HG03439 (cell line): ENCODE data around the gene MAG.

ENCODE experiments used
- ATAC-seq: cut with Tn5 transposase; IDR thresholded peaks from one replicate; pipeline ENCODE4 v1.9.1; 2021; ENCODE audit warnings: mild to moderate bottlenecking, moderate library complexity; ENCODE audit not compliant: unreplicated experiment

Gene MAG

GRCh38 chr19:35264268-35265125 is 27.5 kb upstream of the MAG start:
- no peak for ATAC-seq

- ATAC-seq, result no peak
Observed at GRCh38 chr19:35265126-35265899, 26.6 kb upstream of the MAG start.

DNA sequence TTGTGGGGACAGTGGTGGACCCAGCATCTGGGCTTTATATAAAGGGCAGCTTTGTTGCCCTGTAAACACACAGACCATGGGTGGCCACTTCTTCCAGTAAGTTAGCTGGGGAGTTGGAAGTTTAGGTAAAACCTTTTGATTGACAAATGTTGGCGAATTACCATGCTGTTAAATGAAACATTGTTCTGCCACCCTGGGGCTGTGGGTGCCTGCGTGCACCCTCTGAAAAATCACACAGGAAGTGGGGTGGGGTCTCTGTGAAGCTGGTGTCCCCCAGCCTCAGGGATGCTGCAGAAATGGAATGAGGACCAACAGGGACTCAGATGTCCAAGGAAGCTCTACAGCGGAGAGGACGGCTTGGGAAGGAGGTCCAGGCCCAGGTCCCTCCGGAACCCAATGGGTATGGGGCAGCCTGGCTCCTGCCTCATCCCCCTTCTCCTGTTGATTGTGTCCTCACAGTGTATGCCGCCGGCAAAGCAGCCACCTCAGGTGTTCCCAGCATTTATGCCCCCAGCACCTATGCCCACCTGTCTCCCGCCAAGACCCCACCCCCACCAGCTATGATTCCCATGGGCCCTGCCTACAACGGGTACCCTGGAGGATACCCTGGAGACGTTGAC is 26.0 kb upstream of the MAG start:
- no peak for ATAC-seq

DNA sequence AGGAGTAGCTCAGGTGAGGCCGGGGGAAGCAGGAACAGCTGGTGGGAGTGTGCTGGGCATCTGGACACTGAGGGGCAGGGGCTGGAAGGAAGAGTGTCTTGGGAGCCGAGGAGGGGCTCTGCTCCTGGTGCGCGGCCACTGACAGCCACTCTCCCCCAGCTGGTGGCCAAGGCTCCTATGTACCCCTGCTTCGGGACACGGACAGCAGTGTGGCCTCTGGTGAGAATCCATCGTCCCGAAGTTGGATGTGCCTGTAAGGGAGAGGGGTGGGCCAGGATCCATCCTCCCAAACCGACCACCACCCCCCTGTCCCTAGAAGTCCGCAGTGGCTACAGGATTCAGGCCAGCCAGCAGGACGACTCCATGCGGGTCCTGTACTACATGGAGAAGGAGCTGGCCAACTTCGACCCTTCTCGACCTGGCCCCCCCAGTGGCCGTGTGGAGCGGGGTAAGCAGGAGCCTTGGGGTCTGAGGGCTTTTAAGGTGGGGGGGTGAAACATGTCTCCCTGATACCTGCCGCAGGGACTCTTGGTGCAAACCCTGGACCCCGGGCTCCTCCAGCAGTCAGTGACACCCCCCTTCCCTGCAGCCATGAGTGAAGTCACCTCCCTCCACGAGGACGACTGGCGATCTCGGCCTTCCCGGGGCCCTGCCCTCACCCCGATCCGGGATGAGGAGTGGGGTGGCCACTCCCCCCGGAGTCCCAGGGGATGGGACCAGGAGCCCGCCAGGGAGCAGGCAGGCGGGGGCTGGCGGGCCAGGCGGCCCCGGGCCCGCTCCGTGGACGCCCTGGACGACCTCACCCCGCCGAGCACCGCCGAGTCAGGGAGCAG is 25.2 kb upstream of the MAG start:
- ATAC-seq, result no peak

- ATAC-seq, result no peak
Observed at GRCh38 chr19:35267353-35267817, 24.6 kb upstream of the MAG start.

DNA sequence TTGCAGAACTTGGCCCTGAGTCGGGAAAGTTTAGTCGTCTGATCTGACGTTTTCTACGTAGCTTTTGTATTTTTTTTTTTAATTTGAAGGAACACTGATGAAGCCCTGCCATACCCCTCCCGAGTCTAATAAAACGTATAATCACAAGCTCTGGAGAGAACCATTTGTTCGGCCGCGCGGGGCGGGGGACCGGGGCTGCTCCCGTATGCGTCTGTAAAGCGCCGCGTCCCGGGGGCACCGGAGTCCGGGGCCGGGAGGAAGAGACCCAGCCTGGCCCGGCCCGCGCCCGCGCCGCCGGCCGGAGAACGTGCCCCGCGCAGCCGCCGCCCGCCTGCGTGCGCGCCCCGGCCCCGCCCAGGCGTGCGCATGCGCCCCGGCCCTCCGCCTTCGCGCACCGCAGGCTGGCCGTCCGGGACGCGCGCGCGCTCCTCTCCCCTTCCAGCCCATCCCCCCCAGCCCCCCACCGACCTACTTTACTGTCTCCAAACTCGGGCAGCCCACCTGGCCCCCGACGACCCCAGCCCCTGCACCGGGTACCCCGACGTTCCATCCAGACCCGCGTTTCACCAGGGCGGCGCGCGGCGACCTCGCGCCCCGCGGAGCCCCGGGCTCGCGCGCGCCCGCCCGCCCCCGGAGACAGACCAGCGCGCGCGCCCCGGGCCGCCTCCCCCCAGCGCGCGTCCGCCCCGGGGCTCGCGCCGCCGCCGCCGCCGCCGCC is 24.0 kb upstream of the MAG start:
- no peak for ATAC-seq

- ATAC-seq, result peak; percentile 6
Observed at GRCh38 chr19:35268536-35269437, 23.2 kb upstream of the MAG start, which contains the start of gene USF2. Gene USF2 (plus strand): TSS chr19:35268962. CDS start chr19:35269102, 140 bp downstream.

DNA sequence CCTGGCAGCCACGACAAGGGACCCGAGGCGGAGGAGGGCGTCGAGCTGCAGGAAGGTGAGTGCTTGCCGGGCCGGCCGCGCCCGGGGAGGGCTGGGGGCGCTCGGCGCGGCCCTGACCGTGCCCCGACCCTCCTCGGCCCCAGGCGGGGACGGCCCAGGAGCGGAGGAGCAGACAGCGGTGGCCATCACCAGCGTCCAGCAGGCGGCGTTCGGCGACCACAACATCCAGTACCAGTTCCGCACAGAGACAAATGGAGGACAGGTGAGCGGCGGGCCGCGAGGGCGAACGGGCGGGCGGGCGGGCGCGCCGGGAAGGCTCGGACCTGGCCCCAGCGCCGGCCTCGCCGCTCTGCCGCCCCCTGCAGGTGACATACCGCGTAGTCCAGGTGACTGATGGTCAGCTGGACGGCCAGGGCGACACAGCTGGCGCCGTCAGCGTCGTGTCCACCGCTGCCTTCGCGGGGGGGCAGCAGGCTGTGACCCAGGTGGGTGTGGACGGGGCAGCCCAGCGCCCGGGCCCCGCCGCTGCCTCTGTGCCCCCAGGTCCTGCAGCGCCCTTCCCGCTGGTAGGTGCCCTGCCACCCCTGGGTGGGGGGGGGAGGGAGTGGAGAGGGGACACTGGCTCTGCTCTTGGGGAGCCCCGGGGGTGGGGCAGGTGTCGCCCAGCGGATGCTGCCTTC is 22.4 kb upstream of the MAG start:
- ATAC-seq, result peak; percentile 59

DNA sequence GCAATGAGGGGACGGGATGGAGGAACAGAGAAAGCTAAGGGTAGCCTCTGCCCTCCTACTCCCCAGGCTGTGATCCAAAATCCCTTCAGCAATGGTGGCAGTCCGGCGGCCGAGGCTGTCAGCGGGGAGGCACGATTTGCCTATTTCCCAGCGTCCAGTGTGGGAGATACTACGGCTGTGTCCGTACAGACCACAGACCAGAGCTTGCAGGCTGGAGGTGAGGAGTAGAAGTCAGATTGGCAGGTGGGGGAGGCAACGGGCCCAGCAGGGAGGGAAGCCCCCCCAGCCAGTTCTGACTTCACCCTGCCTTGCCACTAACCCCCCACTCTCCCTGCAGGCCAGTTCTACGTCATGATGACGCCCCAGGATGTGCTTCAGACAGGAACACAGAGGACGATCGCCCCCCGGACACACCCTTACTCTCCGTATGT is 21.6 kb upstream of the MAG start:
- no peak for ATAC-seq

DNA sequence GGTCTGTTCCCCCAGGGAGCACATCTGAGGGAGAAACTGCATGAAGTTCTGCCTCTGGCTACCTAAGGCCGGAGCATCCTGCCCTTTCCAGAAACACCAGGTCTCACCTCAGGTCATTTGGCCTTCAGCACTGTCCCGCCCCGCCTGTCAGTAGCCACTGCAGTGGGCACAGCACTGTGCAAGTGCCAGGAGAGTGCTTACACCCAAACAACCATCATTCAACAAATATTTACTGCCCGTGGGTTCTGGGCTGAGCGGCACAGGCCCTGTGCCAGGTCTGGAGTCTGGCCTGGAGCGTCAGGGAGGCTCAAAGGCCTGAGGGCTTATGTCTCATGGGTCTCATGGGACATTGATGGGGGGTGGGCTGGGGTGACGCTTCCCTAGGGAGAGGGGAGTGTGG is 20.4 kb upstream of the MAG start:
- ATAC-seq, result no peak

- no peak for ATAC-seq
Observed at GRCh38 chr19:35272122-35272719, 19.7 kb upstream of the MAG start.

GRCh38 chr19:35272954-35273649 is 18.9 kb upstream of the MAG start:
- no peak for ATAC-seq

DNA sequence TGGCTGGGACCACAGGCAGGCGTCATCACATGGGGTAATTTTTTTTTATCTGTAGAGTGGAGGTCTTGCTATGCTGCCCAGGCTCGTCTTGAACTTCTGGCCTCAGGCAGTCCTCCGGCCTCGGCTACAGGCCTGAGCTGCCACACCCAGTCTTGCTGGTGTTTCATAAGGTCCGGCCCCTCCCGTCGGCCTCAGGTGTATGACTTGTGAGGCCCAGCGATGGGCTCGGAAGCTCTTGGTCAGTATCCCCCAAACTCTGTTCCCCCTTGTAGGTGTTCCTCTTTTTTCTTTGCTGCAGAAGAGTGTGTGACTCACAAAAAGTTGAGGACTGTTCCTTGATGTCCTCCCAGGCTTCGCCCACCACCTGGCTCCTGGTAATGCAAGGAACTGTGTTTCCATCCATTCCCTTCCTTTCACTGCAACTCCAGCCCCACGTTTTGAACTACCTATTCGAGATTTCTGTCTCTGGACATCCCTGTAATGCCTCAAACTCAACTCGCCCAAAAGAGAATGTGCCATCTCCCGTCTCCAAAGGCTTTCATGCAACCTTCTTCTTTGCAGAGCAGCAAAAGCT is 18.2 kb upstream of the MAG start:
- ATAC-seq, result no peak

GRCh38 chr19:35274323-35274722 is 17.6 kb upstream of the MAG start:
- no peak for ATAC-seq

DNA sequence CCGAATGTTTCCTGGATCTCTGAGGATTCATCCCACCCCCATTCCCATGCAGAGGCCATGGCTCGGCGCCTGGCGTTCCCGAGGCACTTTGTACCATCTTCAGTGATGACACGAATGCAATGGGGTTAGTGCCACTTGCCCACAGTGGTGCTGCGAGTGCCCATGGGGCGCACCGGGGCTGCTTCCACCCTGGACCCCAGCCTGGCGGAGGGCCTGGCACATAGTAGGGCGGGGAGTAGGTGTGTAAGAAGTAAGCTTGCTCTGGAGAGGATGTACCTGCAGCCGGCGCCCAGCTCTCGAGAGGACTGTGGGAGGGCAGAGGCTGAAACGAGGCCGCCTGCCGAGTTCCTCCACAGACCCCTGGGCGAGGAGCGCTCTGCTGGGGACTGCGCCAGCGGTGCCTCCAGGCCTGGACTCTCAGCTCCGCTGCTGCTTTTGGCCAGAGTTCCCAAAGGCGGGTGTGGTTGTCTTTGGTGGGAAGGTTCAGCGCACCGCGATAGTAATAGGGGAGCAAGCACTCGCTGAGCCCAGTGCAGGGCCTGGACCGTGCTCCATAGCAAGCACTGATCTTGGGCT is 15.2 kb upstream of the MAG start:
- no peak for ATAC-seq

GRCh38 chr19:35278578-35279284 is 13.2 kb upstream of the MAG start:
- ATAC-seq, result no peak
